WTC11 (cell line): ENCODE measurements around the gene CCDC141. TPM values are rescaled to one million over a fixed set of nuclear protein-coding genes. Genes with fewer than 3 reads are reported as not detected.

Experiments
- ATAC-seq: fragments of 200-7000 bp; cut with Tn5 transposase; 2 replicates; pipeline ENCODE4 v1.10.0; 2021; ENCODE audit warnings: mild to moderate bottlenecking, moderate library complexity
- CTCF ChIA-PET: fragments of 300-600 bp; sonication (Branson Sonifier 250); formaldehyde crosslinking; loops from one replicate; lab custom pipeline; 2021; ENCODE audit warnings: antibody characterized with exemption; lab: Charles Lee
- POLR2A ChIA-PET: fragments of 350-600 bp; sonication (Branson Sonifier 250); formaldehyde crosslinking; loops from one replicate; lab custom pipeline; 2021; ENCODE audit warnings: antibody characterized with exemption; lab: Charles Lee
- DNase-seq: peaks from one replicate; pipeline ENCODE4 v3.0.0; 2021; ENCODE audit warnings: low spot score
- H3K27ac Mint-ChIP-seq: 2 replicates; pipeline ENCODE4 v1.8.0; 2021; ENCODE audit warnings: mixed read lengths
- H3K27me3 Mint-ChIP-seq: 2 replicates; pipeline ENCODE4 v1.8.0; 2021; ENCODE audit warnings: low read depth, mild to moderate bottlenecking, moderate library complexity, mixed read lengths
- H3K36me3 Mint-ChIP-seq: 2 replicates; pipeline ENCODE4 v1.8.0; 2021; ENCODE audit warnings: mixed read lengths
- H3K4me1 Mint-ChIP-seq: 2 replicates; pipeline ENCODE4 v1.8.0; 2022; ENCODE audit warnings: mixed read lengths
- H3K4me3 Mint-ChIP-seq: 2 replicates; pipeline ENCODE4 v1.8.0; 2021; ENCODE audit warnings: mild to moderate bottlenecking, moderate library complexity, mixed read lengths
- H3K9me3 Mint-ChIP-seq: 2 replicates; pipeline ENCODE4 v1.8.0; 2021; ENCODE audit warnings: mixed read lengths
- AR ChIP-seq: fragments of 250-450 bp; sonication (Bioruptor Pico); IDR thresholded peaks from 2 replicates; pipeline ENCODE4 v1.9.0; 2021; ENCODE audit warnings: mild to moderate bottlenecking
- ARID4B ChIP-seq: sonication (generic); formaldehyde crosslinking; IDR thresholded peaks from 2 replicates; pipeline ENCODE4 v1.8.0; 2023; ENCODE audit warnings: missing genetic modification reagents, mild to moderate bottlenecking, borderline replicate concordance
- ATF3 ChIP-seq: sonication (generic); formaldehyde crosslinking; conservative IDR thresholded peaks from 2 replicates; pipeline ENCODE4 v1.8.1; 2022; ENCODE audit warnings: mild to moderate bottlenecking, missing genetic modification reagents
- CREB1 ChIP-seq: sonication (generic); formaldehyde crosslinking; IDR thresholded peaks from 2 replicates; pipeline ENCODE4 v1.8.0; 2023; ENCODE audit warnings: mild to moderate bottlenecking, missing genetic modification reagents
- CREM ChIP-seq: sonication (generic); formaldehyde crosslinking; IDR thresholded peaks from 2 replicates; pipeline ENCODE4 v1.8.1; 2022; ENCODE audit warnings: mild to moderate bottlenecking, missing genetic modification reagents, moderate library complexity
- E2F1 ChIP-seq: sonication (generic); formaldehyde crosslinking; IDR thresholded peaks from 2 replicates; pipeline ENCODE4 v1.8.0; 2022; ENCODE audit warnings: mild to moderate bottlenecking, missing genetic modification reagents
- ELF4 ChIP-seq: sonication (generic); formaldehyde crosslinking; IDR thresholded peaks from 2 replicates; pipeline ENCODE4 v1.8.1; 2022; ENCODE audit warnings: low read depth, mild to moderate bottlenecking, moderate library complexity, missing genetic modification reagents
- FOXP1 ChIP-seq: sonication (generic); formaldehyde crosslinking; IDR thresholded peaks from 2 replicates; pipeline ENCODE4 v1.8.0; 2022; ENCODE audit warnings: missing genetic modification reagents, mild to moderate bottlenecking, moderate library complexity, borderline replicate concordance
- HMGA2 ChIP-seq: fragments of 250-450 bp; sonication (Bioruptor Pico); IDR thresholded peaks from 2 replicates; pipeline ENCODE4 v1.4.0; 2021; ENCODE audit warnings: mild to moderate bottlenecking, moderate library complexity
- JAZF1 ChIP-seq: fragments of 250-450 bp; sonication (Bioruptor Pico); IDR thresholded peaks from 2 replicates; pipeline ENCODE4 v1.9.0; 2021; ENCODE audit warnings: moderate library complexity, mild to moderate bottlenecking, inconsistent platforms
- KAT7 ChIP-seq: sonication (generic); formaldehyde crosslinking; IDR thresholded peaks from 2 replicates; pipeline ENCODE4 v1.8.1; 2023; ENCODE audit warnings: missing genetic modification reagents, mild to moderate bottlenecking, borderline replicate concordance
- MXD4 ChIP-seq: fragments of 250-450 bp; sonication (Bioruptor Pico); IDR thresholded peaks from 2 replicates; pipeline ENCODE4 v1.8.0; 2021; ENCODE audit warnings: mild to moderate bottlenecking, moderate library complexity, borderline replicate concordance
- MYBL2 ChIP-seq: sonication (generic); formaldehyde crosslinking; IDR thresholded peaks from 2 replicates; pipeline ENCODE4 v1.8.1; 2023; ENCODE audit warnings: mild to moderate bottlenecking, moderate library complexity, missing genetic modification reagents
- NR3C1 ChIP-seq: sonication (generic); formaldehyde crosslinking; conservative IDR thresholded peaks from 2 replicates; pipeline ENCODE4 v1.8.1; 2023; ENCODE audit warnings: low read depth, mild to moderate bottlenecking, missing genetic modification reagents
- OVOL2 ChIP-seq: fragments of 250-450 bp; sonication (Bioruptor Pico); IDR thresholded peaks from 2 replicates; pipeline ENCODE4 v1.9.0; 2021; ENCODE audit warnings: mild to moderate bottlenecking, borderline replicate concordance
- PRDM15 ChIP-seq: sonication (generic); formaldehyde crosslinking; IDR thresholded peaks from 2 replicates; pipeline ENCODE4 v1.8.0; 2022; ENCODE audit warnings: missing genetic modification reagents
- RELA ChIP-seq: sonication (generic); formaldehyde crosslinking; IDR thresholded peaks from 2 replicates; pipeline ENCODE4 v1.8.1; 2022; ENCODE audit warnings: missing genetic modification reagents, mild to moderate bottlenecking, borderline replicate concordance
- SOX15 ChIP-seq: fragments of 250-450 bp; sonication (Bioruptor Pico); IDR thresholded peaks from 2 replicates; pipeline ENCODE4 v1.9.0; 2021; ENCODE audit warnings: mild to moderate bottlenecking
- ZBTB43 ChIP-seq: sonication (generic); formaldehyde crosslinking; IDR thresholded peaks from 2 replicates; pipeline ENCODE4 v1.8.1; 2023; ENCODE audit warnings: mild to moderate bottlenecking, missing genetic modification reagents
- ZNF121 ChIP-seq: sonication (generic); formaldehyde crosslinking; IDR thresholded peaks from 2 replicates; pipeline ENCODE4 v1.8.0; 2023; ENCODE audit warnings: missing genetic modification reagents
- ZNF138 ChIP-seq: sonication (generic); formaldehyde crosslinking; conservative IDR thresholded peaks from 2 replicates; pipeline ENCODE4 v1.8.1; 2022; ENCODE audit warnings: mild to moderate bottlenecking, moderate library complexity, missing genetic modification reagents
- ZNF219 ChIP-seq: sonication (generic); formaldehyde crosslinking; IDR thresholded peaks from 2 replicates; pipeline ENCODE4 v1.8.0; 2023; ENCODE audit warnings: missing genetic modification reagents, mild to moderate bottlenecking, borderline replicate concordance
- ZNF232 ChIP-seq: sonication (generic); formaldehyde crosslinking; IDR thresholded peaks from 2 replicates; pipeline ENCODE4 v1.8.0; 2022; ENCODE audit warnings: mild to moderate bottlenecking, missing genetic modification reagents
- ZNF416 ChIP-seq: fragments of 250-450 bp; sonication (Bioruptor Pico); IDR thresholded peaks from 2 replicates; pipeline ENCODE4 v1.9.0; 2021; ENCODE audit warnings: mild to moderate bottlenecking, inconsistent platforms
- ZNF423 ChIP-seq: fragments of 250-450 bp; sonication (Bioruptor Pico); IDR thresholded peaks from 2 replicates; pipeline ENCODE4 v2.1.2; 2022; ENCODE audit warnings: mild to moderate bottlenecking, moderate library complexity
- total RNA-seq: library from RNA; stranded (reverse); gene quantifications from 3 replicates; pipeline ENCODE4 v1.2.3, GENCODE V29; 2021

The CCDC141 gene
- total RNA-seq, 1 experiment from 2014 or later = 8.5 TPM

GRCh38 chr2:178951266-178952006, 98.5 kb downstream of the CCDC141 start (continued):
- TF ChIP-seq ARID4B (CRISPR knock-in tag) (no peak), ELF4 (CRISPR knock-in tag) (no peak), ATF3 (no peak), JAZF1 (CRISPR knock-in tag) (no peak), MXD4 (no peak), PRDM15 (CRISPR knock-in tag) (no peak), ZNF138 (no peak), HMGA2 (CRISPR knock-in tag) (no peak), ZNF423 (CRISPR knock-in tag) (no peak)
- TF ChIP-seq, all 79 proteins: peak for 0

GRCh38 chr2:178949584-178949983, 100.4 kb downstream of the CCDC141 start:
- ChIA-PET CTCF (no interaction called here), POLR2A (no interaction called here)
- DNase-seq = no peak
- Mint-ChIP-seq H3K4me3 (no peak overlapping the region), H3K36me3 (peaks cover 8% of the 10 kb centered on the region), H3K9me3 (peaks cover 14% of the 10 kb centered on the region), H3K27ac (no peak overlapping the region), H3K27me3 (no peaks in the 10 kb centered on the region), H3K4me1 (peaks cover 4% of the 10 kb centered on the region; the same call in 1 of the 2 replicates)
- ATAC-seq = no peak
- TF ChIP-seq NR3C1 (CRISPR knock-in tag) = no peak
- no peak for TF ChIP-seq SOX15 (CRISPR knock-in tag)
- no peak for TF ChIP-seq AR (CRISPR knock-in tag)
- TF ChIP-seq FOXP1 (CRISPR knock-in tag) = no peak
- TF ChIP-seq ZNF416 (CRISPR knock-in tag) = no peak
- no peak for TF ChIP-seq OVOL2 (CRISPR knock-in tag)
- TF ChIP-seq ZNF121 (CRISPR knock-in tag) = no peak
- no peak for TF ChIP-seq KAT7 (CRISPR knock-in tag)
- no peak for TF ChIP-seq RELA (CRISPR knock-in tag)
- TF ChIP-seq MYBL2 (CRISPR knock-in tag) = no peak
- TF ChIP-seq ZBTB43 (CRISPR knock-in tag) = no peak
- TF ChIP-seq CREM (CRISPR knock-in tag) = no peak
- no peak for TF ChIP-seq E2F1
- no peak for TF ChIP-seq CREB1 (CRISPR knock-in tag)
- TF ChIP-seq ZNF219 (CRISPR knock-in tag) = no peak
- no peak for TF ChIP-seq ZNF232 (CRISPR knock-in tag)
